Keratinocyte (primary cell): ENCODE data around the gene CSDE1. TPM values are rescaled to one million over a fixed set of nuclear protein-coding genes. Genes with fewer than 3 reads are reported as not detected.
A peak's percentile ranks its signal among the peaks of the same experiment; 100 is the strongest.

Experiments
- DNase-seq: peaks from one replicate; pipeline ENCODE4 v3.0.0-alpha.2; 2011; ENCODE audit warnings: low read depth, missing footprints, low spot score
- FAIRE-seq: peaks from 2 replicates; lab custom pipeline; 2011; peaks lifted over from hg19 to GRCh38; lab: Jason Lieb, UNC
- H2AFZ ChIP-seq: 2 replicates; pipeline ENCODE4 v1.6.0; 2012; ENCODE audit warnings: low read length, control low read depth, inconsistent platforms; ENCODE audit not compliant: control insufficient read depth
- H3K27ac ChIP-seq: 2 replicates; pipeline ENCODE4 v1.5.1; 2011; ENCODE audit warnings: low read length; ENCODE audit not compliant: control insufficient read depth, insufficient read depth
- H3K27me3 ChIP-seq: 3 replicates; pipeline ENCODE4 v1.6.0; 2011; ENCODE audit warnings: low read length; ENCODE audit not compliant: control insufficient read depth, insufficient read depth; ENCODE audit errors: extremely low read depth
- H3K36me3 ChIP-seq, 2 experiments: 2 replicates in 1 of 2; 3 replicates in 1 of 2; pipeline ENCODE4 v1.5.1; 2011; ENCODE audit warnings: low read length in 2 of 2, mild to moderate bottlenecking in 1 of 2; ENCODE audit not compliant: control insufficient read depth in 2 of 2, insufficient read depth in 2 of 2; ENCODE audit errors: extremely low read depth in 1 of 2
- H3K4me1 ChIP-seq: 3 replicates; pipeline ENCODE4 v1.5.1; 2011; ENCODE audit warnings: low read length; ENCODE audit not compliant: control insufficient read depth, insufficient read depth; ENCODE audit errors: extremely low read depth
- H3K4me2 ChIP-seq: 3 replicates; pipeline ENCODE4 v1.6.0; 2011; ENCODE audit warnings: low read depth, low read length; ENCODE audit not compliant: control insufficient read depth, insufficient read depth; ENCODE audit errors: extremely low read depth
- H3K4me3 ChIP-seq, 3 experiments: fragments of 200-600 bp in 1 of 3; sonication (generic) in 1 of 3; 2 replicates in 2 of 3; 3 replicates in 1 of 3; pipeline ENCODE4 v1.5.1; 2011 to 2016; ENCODE audit warnings: low read length in 3 of 3, mild to moderate bottlenecking in 3 of 3, control low read depth in 2 of 3, inconsistent platforms in 1 of 3, low read depth in 1 of 3, mixed read lengths in 1 of 3, mixed run types in 1 of 3, moderate library complexity in 1 of 3; ENCODE audit not compliant: control insufficient read depth in 2 of 3, insufficient read depth in 2 of 3; ENCODE audit errors: extremely low read depth in 1 of 3
- H3K79me2 ChIP-seq: 2 replicates; pipeline ENCODE4 v1.6.0; 2012; ENCODE audit warnings: low read length; ENCODE audit not compliant: control insufficient read depth, insufficient read depth
- H3K9ac ChIP-seq: 3 replicates; pipeline ENCODE4 v1.6.0; 2011; ENCODE audit warnings: low read length; ENCODE audit not compliant: control insufficient read depth, insufficient read depth; ENCODE audit errors: extremely low read depth
- H3K9me1 ChIP-seq: 3 replicates; pipeline ENCODE4 v1.6.0; 2011; ENCODE audit warnings: low read length; ENCODE audit not compliant: control insufficient read depth, insufficient read depth; ENCODE audit errors: extremely low read depth
- H3K9me3 ChIP-seq: 2 replicates; pipeline ENCODE4 v1.5.1; 2012; ENCODE audit warnings: low read depth, low read length; ENCODE audit not compliant: control insufficient read depth
- H4K20me1 ChIP-seq: 3 replicates; pipeline ENCODE4 v1.6.0; 2011; ENCODE audit warnings: low read length; ENCODE audit not compliant: control insufficient read depth, insufficient read depth; ENCODE audit errors: extremely low read depth
- EZH2 ChIP-seq: IDR thresholded peaks from one replicate; pipeline ENCODE4 v1.6.1; 2012; ENCODE audit warnings: inconsistent platforms, mild to moderate bottlenecking, low read length, moderate library complexity
- dilution Hi-C: fragments of 300-500 bp; cut with MboI; formaldehyde crosslinking; loops from one replicate; pipeline ENCODE4 v1.7.0; 2020; ENCODE audit warnings: low sequenced_read_pairs; ENCODE audit not compliant: extremely low pct_ligation_motif_present
- polyA plus RNA-seq, 5 experiments: library from polyadenylated mRNA; depleted of rRNA in 3 of 5; stranded (reverse) in 3 of 5; stranded (forward) in 1 of 5; unstranded in 1 of 5; fragments of >200 nt; gene quantifications; 1 replicate in 1 of 5; 2 replicates in 3 of 5; 3 replicates in 1 of 5; pipeline versions ENCODE4 v1.2.1 to v1.2.3, GENCODE V29; 2011 to 2012; ENCODE audit warnings: missing spikeins in 2 of 5, low read depth in 1 of 5, low replicate concordance in 1 of 5
- TF ChIP-seq, protein P1 (sequence below), 3 experiments: IDR thresholded peaks in 1 of 3; conservative IDR thresholded peaks in 1 of 3; optimal IDR thresholded peaks in 1 of 3; 2 replicates in 2 of 3; 3 replicates in 1 of 3; pipeline versions ENCODE3 to v1.5.1; 2011; ENCODE audit warnings: low read length in 3 of 3, mild to moderate bottlenecking in 3 of 3, moderate library complexity in 2 of 3, control low read depth in 1 of 3, inconsistent platforms in 1 of 3; ENCODE audit not compliant: insufficient read depth in 2 of 3; ENCODE audit errors: extremely low read depth in 1 of 3

CSDE1 gene
- polyA plus RNA-seq, 1 donor (not counting 4 experiments of a cell fraction or from before 2014, with no cell fraction given), result 268 TPM

DNA sequence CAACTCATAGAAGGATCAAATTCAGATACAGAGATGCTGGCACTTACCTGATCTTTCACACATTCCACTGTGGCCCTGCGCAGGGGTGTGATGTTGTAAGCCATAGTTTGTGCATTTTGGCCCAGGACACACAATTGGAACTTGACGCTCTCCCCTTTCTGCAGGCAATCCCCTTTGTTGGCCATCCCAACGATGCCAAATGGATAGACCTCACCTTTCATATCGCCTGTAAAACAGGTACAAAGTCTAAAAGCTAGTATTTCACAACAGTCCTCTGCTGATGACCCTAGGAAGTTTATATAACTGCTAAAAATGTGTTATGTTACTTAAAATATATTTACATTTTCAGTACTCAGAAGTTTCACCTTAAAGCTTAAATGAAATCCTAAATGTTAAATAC lies 37.3 kb downstream of the CSDE1 start:
- H3K4me2 ChIP-seq, result no peak overlapping the region
- H3K4me3 ChIP-seq, result no peak overlapping the region
- H3K9me1 ChIP-seq, result no peaks in the 10 kb centered on the region
- H3K27ac ChIP-seq, result no peak overlapping the region
- no peak overlapping the region for H2AFZ ChIP-seq
- H4K20me1 ChIP-seq, result no peaks in the 10 kb centered on the region
- FAIRE-seq (no peak), DNase-seq (no peak)
- no peaks in the 10 kb centered on the region for H3K9me3 ChIP-seq
- peaks cover 5% of the 10 kb centered on the region for H3K4me1 ChIP-seq
- TF ChIP-seq EZH2, result no peak
- TF ChIP-seq, protein P1, sequence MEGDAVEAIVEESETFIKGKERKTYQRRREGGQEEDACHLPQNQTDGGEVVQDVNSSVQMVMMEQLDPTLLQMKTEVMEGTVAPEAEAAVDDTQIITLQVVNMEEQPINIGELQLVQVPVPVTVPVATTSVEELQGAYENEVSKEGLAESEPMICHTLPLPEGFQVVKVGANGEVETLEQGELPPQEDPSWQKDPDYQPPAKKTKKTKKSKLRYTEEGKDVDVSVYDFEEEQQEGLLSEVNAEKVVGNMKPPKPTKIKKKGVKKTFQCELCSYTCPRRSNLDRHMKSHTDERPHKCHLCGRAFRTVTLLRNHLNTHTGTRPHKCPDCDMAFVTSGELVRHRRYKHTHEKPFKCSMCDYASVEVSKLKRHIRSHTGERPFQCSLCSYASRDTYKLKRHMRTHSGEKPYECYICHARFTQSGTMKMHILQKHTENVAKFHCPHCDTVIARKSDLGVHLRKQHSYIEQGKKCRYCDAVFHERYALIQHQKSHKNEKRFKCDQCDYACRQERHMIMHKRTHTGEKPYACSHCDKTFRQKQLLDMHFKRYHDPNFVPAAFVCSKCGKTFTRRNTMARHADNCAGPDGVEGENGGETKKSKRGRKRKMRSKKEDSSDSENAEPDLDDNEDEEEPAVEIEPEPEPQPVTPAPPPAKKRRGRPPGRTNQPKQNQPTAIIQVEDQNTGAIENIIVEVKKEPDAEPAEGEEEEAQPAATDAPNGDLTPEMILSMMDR (optimal IDR thresholded peaks at IDR 0.05 in 1 of 3, IDR thresholded peaks at IDR 0.05 in 1 of 3, conservative IDR thresholded peaks at IDR 0.05 in 1 of 3; ENCODE audit: extremely low read depth in 1 of 3, insufficient read depth in 2 of 3, low read length in 3 of 3), result no peak
- H3K27me3 ChIP-seq, result no peaks in the 10 kb centered on the region
- no peak overlapping the region for H3K9ac ChIP-seq
- H3K79me2 ChIP-seq, result peaks cover 10% of the 10 kb centered on the region
- dilution Hi-C loops, result no loop called here
- peaks cover 17 to 34% of the 10 kb centered on the region in 2 experiments for H3K36me3 ChIP-seq

DNA sequence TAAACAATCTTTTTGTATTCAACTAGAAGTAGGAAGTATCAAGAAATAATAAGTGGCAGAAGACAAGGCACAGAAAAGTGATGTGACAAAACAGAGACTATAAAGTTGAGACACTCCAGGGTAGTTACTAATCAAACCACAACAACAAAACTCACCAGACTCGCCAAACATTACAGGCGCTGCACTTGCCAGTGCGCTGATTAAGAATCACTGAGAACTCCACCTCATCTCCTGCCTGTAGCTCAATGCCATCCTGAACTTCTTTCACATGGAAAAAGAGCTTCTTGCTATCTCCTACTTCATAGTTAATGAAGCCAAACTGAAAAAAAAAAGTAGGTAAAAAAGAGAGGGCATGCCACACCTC lies 38.4 kb downstream of the CSDE1 start:
- Histone ChIP-seq H2AFZ (no peak overlapping the region), H3K4me3 (no peak overlapping the region), H4K20me1 (no peaks in the 10 kb centered on the region), H3K4me1 (peaks cover 12% of the 10 kb centered on the region), H3K36me3 (peaks cover 14 to 25% of the 10 kb centered on the region in 2 experiments), H3K9me3 (no peaks in the 10 kb centered on the region), H3K4me2 (no peak overlapping the region), H3K27ac (peak overlapping the region; percentile 69), H3K9ac (no peak overlapping the region), H3K9me1 (no peaks in the 10 kb centered on the region), H3K79me2 (peaks cover 21% of the 10 kb centered on the region), H3K27me3 (no peaks in the 10 kb centered on the region)
- dilution Hi-C loops, result no loop called here
- TF ChIP-seq, protein P1 (optimal IDR thresholded peaks at IDR 0.05 in 1 of 3, IDR thresholded peaks at IDR 0.05 in 1 of 3, conservative IDR thresholded peaks at IDR 0.05 in 1 of 3; ENCODE audit: extremely low read depth in 1 of 3, insufficient read depth in 2 of 3, low read length in 3 of 3), result no peak
- no peak for TF ChIP-seq EZH2
- no peak for DNase-seq
- no peak for FAIRE-seq
